CD4-positive, alpha-beta T cell treated with Interleukin-17A for 1 hour (primary cell): ENCODE results near the gene VPS4B.
"Not testable (repeated sequence)": the region's sequence is repeated elsewhere in the genome, so short reads cannot be mapped to it uniquely, and the experiment has no call there.

Experiments
- DNase-seq: peaks from one replicate; pipeline ENCODE4 v3.0.0-alpha.2; 2020

Gene VPS4B

GRCh38 chr18:63366213-63367052 lies 55.8 kb downstream of the VPS4B start:
- DNase-seq = peak; percentile 55

GRCh38 chr18:63365876-63366212 lies 56.4 kb downstream of the VPS4B start:
- DNase-seq = no peak

GRCh38 chr18:63363951-63364350 lies 58.3 kb downstream of the VPS4B start:
- DNase-seq = peak; percentile 64

GRCh38 chr18:63363420-63363819 lies 58.9 kb downstream of the VPS4B start:
- not testable (repeated sequence) for DNase-seq

- no peak for DNase-seq
Measured at GRCh38 chr18:63356272-63356896, 65.9 kb downstream of the VPS4B start.

- DNase-seq = no peak
Measured at GRCh38 chr18:63350230-63350629, 72.0 kb downstream of the VPS4B start.

GRCh38 chr18:63348508-63349136 lies 73.7 kb downstream of the VPS4B start:
- no peak for DNase-seq

GRCh38 chr18:63346480-63347183 lies 75.6 kb downstream of the VPS4B start:
- no peak for DNase-seq

- no peak for DNase-seq
Measured at GRCh38 chr18:63346031-63346430, 76.2 kb downstream of the VPS4B start.

GRCh38 chr18:63344918-63345317 lies 77.4 kb downstream of the VPS4B start:
- no peak for DNase-seq

- DNase-seq = no peak
Measured at GRCh38 chr18:63344263-63344662, 78.0 kb downstream of the VPS4B start.

- DNase-seq = peak; percentile 42
Measured at GRCh38 chr18:63342206-63342605, 80.1 kb downstream of the VPS4B start.

GRCh38 chr18:63339920-63340484 lies 82.3 kb downstream of the VPS4B start:
- peak; percentile 67 for DNase-seq
